Activated CD8-positive, alpha-beta memory T cell treated with anti-CD3 and anti-CD28 coated beads, Interleukin-2, amount 10 ng/mL, durations not matched to agents 7 days and 5 days (primary cell): ENCODE data around the gene PLTP. TPM values are rescaled to one million over a fixed set of nuclear protein-coding genes. Genes with fewer than 3 reads are reported as not detected.

ENCODE experiments used
- ATAC-seq: fragments of 150-1000 bp; cut with Tn5 transposase; one replicate; pipeline ENCODE4 v1.10.0; 2021; ENCODE audit warnings: moderate library complexity
- CTCF ChIA-PET: fragments of 350-600 bp; sonication (Branson Sonifier 250); formaldehyde crosslinking; loops from one replicate; lab custom pipeline; 2021; ENCODE audit warnings: antibody characterized with exemption; lab: Charles Lee
- DNase-seq: peaks from one replicate; pipeline ENCODE4 v3.0.0-alpha.2; 2020
- H3K27ac Mint-ChIP-seq: one replicate; pipeline ENCODE4 v1.8.0; 2021; ENCODE audit warnings: mild to moderate bottlenecking, mixed read lengths
- H3K27me3 Mint-ChIP-seq: one replicate; pipeline ENCODE4 v1.8.0; 2021; ENCODE audit warnings: mixed read lengths
- H3K36me3 Mint-ChIP-seq: one replicate; pipeline ENCODE4 v1.8.0; 2021; ENCODE audit warnings: mild to moderate bottlenecking, mixed read lengths
- H3K4me1 Mint-ChIP-seq: one replicate; pipeline ENCODE4 v1.8.0; 2021; ENCODE audit warnings: mixed read lengths
- H3K4me3 Mint-ChIP-seq: one replicate; pipeline ENCODE4 v1.8.0; 2021; ENCODE audit warnings: mild to moderate bottlenecking, moderate library complexity, mixed read lengths
- H3K9me3 Mint-ChIP-seq: one replicate; pipeline ENCODE4 v1.8.0; 2022; ENCODE audit warnings: low read depth, mixed read lengths
- total RNA-seq, 2 experiments: library from RNA; stranded (reverse); gene quantifications; one replicate each; pipeline ENCODE4 v1.2.3, GENCODE V29; 2021

PLTP gene
- total RNA-seq, 2 experiments from 2014 or later: 3.2 to 3.3 TPM

DNA sequence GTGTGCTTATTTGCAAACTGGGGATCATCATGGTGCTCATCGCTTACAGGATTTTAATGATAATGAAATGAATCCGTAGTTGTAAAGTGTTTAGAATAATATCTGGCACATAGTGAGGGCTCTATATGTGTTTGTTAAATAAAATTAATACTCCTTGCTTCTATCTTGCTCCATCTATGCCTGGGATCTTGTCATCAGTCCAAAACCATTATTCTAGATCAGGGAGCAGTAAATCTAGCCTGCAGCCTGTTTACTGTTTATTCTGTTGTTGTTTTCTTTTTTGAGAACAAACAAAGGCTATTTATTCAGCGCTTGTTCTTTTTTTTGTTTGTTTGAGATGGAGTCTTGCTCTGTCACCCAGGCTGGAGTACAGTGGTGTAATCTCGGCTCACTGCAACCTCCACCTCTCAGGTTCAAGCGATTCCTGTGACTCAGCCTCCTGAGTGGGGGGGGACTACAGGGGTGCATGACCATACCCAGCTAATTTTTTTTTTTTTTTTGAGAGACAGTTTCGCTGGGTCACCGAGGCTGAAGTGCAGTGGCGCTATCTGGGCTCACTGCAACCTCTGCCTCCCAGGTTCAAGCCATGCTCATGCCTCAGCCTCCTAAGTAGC lies 62.9 kb downstream of the PLTP start:
- peaks cover 20% of the 10 kb centered on the region for H3K36me3 Mint-ChIP-seq

More for the DNA sequence above, 62.9 kb downstream of the PLTP start:
- H3K4me1 Mint-ChIP-seq: no peaks in the 10 kb centered on the region
- DNase-seq (no peak), ATAC-seq (no peak)
- CTCF ChIA-PET: interaction anchor here (1.0 kb wide), 1 partner anchor 20 kb away, joined by 3 read pairs; no protein-coding TSS in a partner anchor
- no peak overlapping the region for H3K4me3 Mint-ChIP-seq
- H3K9me3 Mint-ChIP-seq: no peaks in the 10 kb centered on the region
- H3K27ac Mint-ChIP-seq: no peak overlapping the region
- H3K27me3 Mint-ChIP-seq: no peaks in the 10 kb centered on the region

Other genes with a start within 250 kb of the PLTP start
- not detected for gene WFDC11, start 241.9 kb downstream of the PLTP start, total RNA-seq
- not detected for gene WFDC13, start 210.1 kb downstream of the PLTP start, total RNA-seq
- gene WFDC10B, start 207.1 kb downstream of the PLTP start, total RNA-seq: not detected
- not detected for gene SPINT4, start 189.8 kb downstream of the PLTP start, total RNA-seq
- not detected for gene WFDC3, start 120.3 kb downstream of the PLTP start, total RNA-seq
- gene DNTTIP1, start 120.2 kb downstream of the PLTP start, total RNA-seq: 10 to 100 TPM; 30.5 to 32.7 TPM
- gene UBE2C, start 99.5 kb downstream of the PLTP start, total RNA-seq: 100 to 1,000 TPM; 206 to 219 TPM
- gene TNNC2, start 84.8 kb downstream of the PLTP start, total RNA-seq: not detected
- gene SNX21, start 78.4 kb downstream of the PLTP start, total RNA-seq: 1 to 10 TPM in 1 of 2 experiments, under 1 TPM in 1; 0.96 to 1.1 TPM
- 10 to 100 TPM; 36.1 TPM for gene ACOT8, start 54.8 kb downstream of the PLTP start, total RNA-seq
- 1 to 10 TPM; 4.5 to 6.5 TPM for gene ZSWIM3, start 54.5 kb downstream of the PLTP start, total RNA-seq
- gene ZSWIM1, start 30.9 kb downstream of the PLTP start, total RNA-seq: 1 to 10 TPM; 2.2 to 4.4 TPM
- gene SPATA25, start 24.5 kb downstream of the PLTP start, total RNA-seq: 1 to 10 TPM in 1 of 2 experiments, under 1 TPM in 1; 0.55 to 1.2 TPM
- gene NEURL2, start 20.9 kb downstream of the PLTP start, total RNA-seq: 1 to 10 TPM in 1 of 2 experiments, under 1 TPM in 1; 0.91 to 1.9 TPM
- gene CTSA, start 20.8 kb downstream of the PLTP start, total RNA-seq: 10 to 100 TPM; 55.5 to 69.6 TPM
- gene PCIF1, start 22.5 kb upstream of the PLTP start, total RNA-seq: 10 to 100 TPM; 41.6 to 52.3 TPM
- gene ZNF335, start 60.0 kb upstream of the PLTP start, total RNA-seq: 10 to 100 TPM; 39.4 to 40.6 TPM
- gene MMP9, start 96.8 kb upstream of the PLTP start, total RNA-seq: under 1 TPM in 1 of 2 experiments, not detected in 1; 0.30 TPM
- gene SLC12A5, start 117.1 kb upstream of the PLTP start, total RNA-seq: 1 to 10 TPM; 1.7 to 2.0 TPM
- 10 to 100 TPM; 24.5 to 36.9 TPM for gene NCOA5, start 177.8 kb upstream of the PLTP start, total RNA-seq
- 1 to 10 TPM; 1.3 to 2.2 TPM for gene CD40, start 206.2 kb upstream of the PLTP start, total RNA-seq